GM12878 (cell line): Measurements from ENCODE around the gene MYOCOS. TPM values are rescaled to one million over a fixed set of nuclear protein-coding genes. Genes with fewer than 3 reads are reported as not detected.

Experiments used
- ATAC-seq: fragments of 200-7000 bp; cut with Tn5 transposase; 3 replicates; pipeline ENCODE4 v1.9.1; 2020; ENCODE audit warnings: mild to moderate bottlenecking, moderate library complexity
- BruUV-seq: library from RNA; stranded (reverse); fragments of 400-500 nt; replicated peaks from 2 replicates; lab custom pipeline; 2021; lab: Mats Ljungman, UMichigan
- CTCF ChIA-PET: fragments of 300-600 bp; sonication (Branson Sonifier 250); formaldehyde crosslinking; extraction: SDS; loops from one replicate; lab custom pipeline; 2021; ENCODE audit warnings: inconsistent platforms; lab: Yijun Ruan, JAX
- POLR2A ChIA-PET: fragments of 350-600 bp; formaldehyde crosslinking; extraction: SDS; loops from one replicate; lab custom pipeline; 2021; ENCODE audit warnings: inconsistent platforms; lab: Charles Lee
- RAD21 ChIA-PET: fragments of 300-600 bp; sonication (Branson Sonifier 250); formaldehyde crosslinking; loops from one replicate; lab custom pipeline; 2023; ENCODE audit warnings: antibody characterized with exemption; ENCODE audit not compliant: unreplicated experiment; lab: Charles Lee
- SMC1A ChIA-PET: fragments of 300-600 bp; sonication (Branson Sonifier 250); formaldehyde crosslinking; loops from one replicate; lab custom pipeline; 2023; ENCODE audit not compliant: unreplicated experiment, uncharacterized antibody; lab: Charles Lee
- DNase-seq: peaks from one replicate; pipeline ENCODE4 v3.0.0-alpha.2; 2011; ENCODE audit warnings: low read depth, low spot score
- FAIRE-seq: peaks from 3 replicates; lab custom pipeline; 2011; peaks lifted over from hg19 to GRCh38; lab: Jason Lieb, UNC
- H2AFZ ChIP-seq: 2 replicates; pipeline ENCODE4 v1.6.0; 2011; ENCODE audit warnings: low read depth, low read length, control low read depth; ENCODE audit not compliant: control insufficient read depth
- H3K27ac ChIP-seq: 2 replicates; pipeline ENCODE4 v1.5.1; 2011; ENCODE audit warnings: control low read depth; ENCODE audit not compliant: control insufficient read depth, insufficient read depth
- H3K27me3 ChIP-seq, 2 experiments: replicated peaks in 1 of 2; 2 replicates each; pipeline versions ENCODE4 v1.6.0 to v1.6.1; 2011; ENCODE audit warnings: low read length in 1 of 2; ENCODE audit not compliant: control insufficient read depth in 2 of 2, insufficient read depth in 2 of 2
- H3K36me3 ChIP-seq, 2 experiments: 2 replicates each; pipeline ENCODE4 v1.5.1; 2011; ENCODE audit warnings: low read length in 1 of 2; ENCODE audit not compliant: control insufficient read depth in 2 of 2, insufficient read depth in 2 of 2
- H3K4me1 ChIP-seq: 2 replicates; pipeline ENCODE4 v1.6.1; 2011; ENCODE audit warnings: mild to moderate bottlenecking, low read length, moderate library complexity, mixed read lengths; ENCODE audit not compliant: control insufficient read depth, insufficient read depth
- H3K4me2 ChIP-seq: 2 replicates; pipeline ENCODE4 v1.6.0; 2011; ENCODE audit warnings: control low read depth; ENCODE audit not compliant: control insufficient read depth, insufficient read depth
- H3K4me3 ChIP-seq: fragments of 200-600 bp; sonication (generic); 2 replicates; pipeline ENCODE4 v1.5.1; 2016
- H3K79me2 ChIP-seq: 2 replicates; pipeline ENCODE4 v1.6.0; 2011; ENCODE audit warnings: low read length; ENCODE audit not compliant: control insufficient read depth, insufficient read depth
- H3K9ac ChIP-seq: 2 replicates; pipeline ENCODE4 v1.8.0; 2011; ENCODE audit warnings: low read length, control low read depth, mixed read lengths; ENCODE audit not compliant: control insufficient read depth, insufficient read depth
- H3K9me3 ChIP-seq: replicated peaks from 3 replicates; pipeline ENCODE4 v1.5.1; 2011; ENCODE audit warnings: mild to moderate bottlenecking, low read length; ENCODE audit not compliant: control insufficient read depth, insufficient read depth
- H4K20me1 ChIP-seq: 2 replicates; pipeline ENCODE4 v1.6.0; 2011; ENCODE audit not compliant: control insufficient read depth, insufficient read depth
- ATF3 ChIP-seq: IDR thresholded peaks from 2 replicates; pipeline ENCODE4 v1.6.1; 2011; ENCODE audit warnings: low read depth, mild to moderate bottlenecking, low read length, moderate library complexity, borderline replicate concordance; ENCODE audit errors: extremely low read depth
- BRCA1 ChIP-seq: IDR thresholded peaks from 2 replicates; pipeline ENCODE4 v1.6.1; 2011; ENCODE audit warnings: low read depth, low read length, improper control_type of control experiment
- IRF3 ChIP-seq: fragments of 450-650 bp; IDR thresholded peaks from 2 replicates; pipeline ENCODE4 v1.6.1; 2014; ENCODE audit warnings: mild to moderate bottlenecking
- IRF4 ChIP-seq: IDR thresholded peaks from 2 replicates; pipeline ENCODE4 v1.6.1; 2011; ENCODE audit warnings: low read depth, low read length
- MLLT1 ChIP-seq: fragments of 450-650 bp; IDR thresholded peaks from 2 replicates; pipeline ENCODE4 v1.6.1; 2016; ENCODE audit warnings: mild to moderate bottlenecking
- NKRF ChIP-seq: fragments of 450-650 bp; conservative IDR thresholded peaks from 2 replicates; pipeline ENCODE4 v1.6.1; 2017; ENCODE audit warnings: mild to moderate bottlenecking, moderate library complexity
- PAX5 ChIP-seq: IDR thresholded peaks from 2 replicates; pipeline ENCODE4 v1.6.1; 2011; ENCODE audit warnings: low read depth, low read length, borderline replicate concordance
- RBBP5 ChIP-seq: fragments of 200-600 bp; sonication (generic); conservative IDR thresholded peaks from 2 replicates; pipeline ENCODE4 v1.6.1; 2016
- SRF ChIP-seq, 2 experiments: IDR thresholded peaks; 2 replicates each; pipeline ENCODE4 v1.6.1; 2011; ENCODE audit warnings: low read depth in 2 of 2, low read length in 2 of 2, mild to moderate bottlenecking in 1 of 2, moderate library complexity in 1 of 2
- STAT1 ChIP-seq: fragments of 450-650 bp; conservative IDR thresholded peaks from 2 replicates; pipeline ENCODE4 v1.6.1; 2014; ENCODE audit warnings: antibody characterized with exemption, mild to moderate bottlenecking
- USF1 ChIP-seq: IDR thresholded peaks from 2 replicates; pipeline ENCODE4 v1.6.1; 2011; ENCODE audit warnings: borderline replicate concordance, low read depth, mild to moderate bottlenecking, moderate library complexity, mixed read lengths, low read length; ENCODE audit not compliant: insufficient read depth; ENCODE audit errors: extremely low read length
- ZNF207 ChIP-seq: fragments of 450-650 bp; IDR thresholded peaks from 2 replicates; pipeline ENCODE4 v1.6.1; 2014; ENCODE audit warnings: antibody characterized with exemption, mild to moderate bottlenecking, borderline replicate concordance
- WGBS: methylation state at CpG from one replicate; pipeline ENCODE4 v1.1.6; 2016; ENCODE audit warnings: low lambda C conversion rate; ENCODE audit not compliant: insufficient replicate concordance, insufficient coverage; ENCODE audit errors: missing lambda C conversion rate; 5-methylcytosine and 5-hydroxymethylcytosine counted together
- in situ Hi-C: fragments of 300-500 bp; cut with MboI; formaldehyde crosslinking; loops from 9 replicates; pipeline ENCODE4 v1.14.3; 2018; ENCODE audit warnings: mixed read lengths
- intact Hi-C: fragments of 100-400 bp; cut with micrococcal nuclease; formaldehyde crosslinking; loops from one replicate; pipeline ENCODE4 v1.14.2; 2022; ENCODE audit not compliant: unreplicated experiment
- polyA plus RNA-seq, 11 experiments: library from polyadenylated mRNA; depleted of rRNA in 4 of 11; unstranded in 6 of 11; stranded (reverse) in 5 of 11; fragments of >200 nt; fragmentation: Nextera tagmentation in 4 of 11; fragmentation: Illumina TruSeq in 1 of 11; extraction: Ambion mirVana in 4 of 11; extraction: Trizol in 1 of 11; gene quantifications; 1 replicate in 1 of 11; 2 replicates in 10 of 11; pipeline versions ENCODE4 v1.2.1 to v1.2.3, GENCODE V29; 2011 to 2016; ENCODE audit warnings: inconsistent platforms in 2 of 11, missing spikeins in 2 of 11, low read depth in 1 of 11
- total RNA-seq, 4 experiments: library from RNA; depleted of rRNA in 3 of 4; stranded (reverse); fragments of >200 nt in 3 of 4; fragmentation: Illumina TruSeq in 1 of 4; extraction: Trizol in 1 of 4; gene quantifications; 2 replicates each; pipeline versions ENCODE4 v1.2.1 to v1.2.3, GENCODE V29; 2013 to 2021

The MYOCOS gene
- total and polyA plus RNA-seq, 10 of the 15 experiments (the other 5 are each of a cell fraction or from before 2014, with no cell fraction given), result 0.12 to 0.24 (median 0.16) TPM; not detected in 4

- TF ChIP-seq NKRF (no peak), IRF3 (no peak), ATF3 (no peak)
Observed at GRCh38 chr1:171583591-171584201, 38.3 kb upstream of the MYOCOS start (continued).

GRCh38 chr1:171585715-171586114 is 36.3 kb upstream of the MYOCOS start:
- ATAC-seq (no peak), DNase-seq (no peak)
- H4K20me1 ChIP-seq, result no peaks in the 10 kb centered on the region
- ChIA-PET CTCF (interaction anchor here (0.7 to 1.4 kb wide), 3 partner anchors 8 to 59 kb away, joined by 3 to 6 read pairs (median 4); no protein-coding TSS in a partner anchor), RAD21 (interaction anchor here (1.1 to 1.2 kb wide), 2 partner anchors 9 to 59 kb away, joined by 4 to 6 read pairs; no protein-coding TSS in a partner anchor)
- no peaks in the 10 kb centered on the region for H3K27me3 ChIP-seq
- intact Hi-C loops (loop anchor here (2.0 kb wide), 1 partner anchor 19 kb away; no protein-coding TSS in a partner anchor), in situ Hi-C loops (no loop called here)
- H2AFZ ChIP-seq, result no peak overlapping the region
- BruUV-seq, result no TSS peak
- no peak overlapping the region for H3K27ac ChIP-seq
- WGBS, result 95% methylated on average over 8 of the region's 9 CpGs
- no peak for TF ChIP-seq IRF4
- no peak for TF ChIP-seq PAX5
- no peak for TF ChIP-seq ZNF207
- TF ChIP-seq STAT1, result no peak
- no peak for TF ChIP-seq MLLT1
- TF ChIP-seq IRF3, result no peak
- TF ChIP-seq BRCA1, result no peak
- no peak for TF ChIP-seq SRF (IDR thresholded peaks at IDR 0.05; ENCODE audit: low read depth in 2 of 2, low read length in 2 of 2)
- no peak for TF ChIP-seq RBBP5
- TF ChIP-seq USF1, result no peak
- TF ChIP-seq, all 136 proteins: peak for 0
- POLR2A ChIA-PET, result interaction anchor here (0.6 kb wide), 1 partner anchor 68 kb away, joined by 5 read pairs; no protein-coding TSS in a partner anchor
- H3K4me2 ChIP-seq, result no peak overlapping the region
- no peak for FAIRE-seq
- H3K4me3 ChIP-seq, result no peak overlapping the region
- no peaks in the 10 kb centered on the region for H3K9me3 ChIP-seq
- SMC1A ChIA-PET, result interaction anchor here (1.0 to 1.3 kb wide), 3 partner anchors 9 to 127 kb away, joined by 3 to 8 read pairs (median 4); no protein-coding TSS in a partner anchor
- no peaks in the 10 kb centered on the region for H3K4me1 ChIP-seq
- no peaks in the 10 kb centered on the region for H3K79me2 ChIP-seq
- peaks cover 16 to 35% of the 10 kb centered on the region in 2 experiments for H3K36me3 ChIP-seq
- H3K9ac ChIP-seq, result no peak overlapping the region
